Measurements from ENCODE around the gene CX3CR1.

DNA sequence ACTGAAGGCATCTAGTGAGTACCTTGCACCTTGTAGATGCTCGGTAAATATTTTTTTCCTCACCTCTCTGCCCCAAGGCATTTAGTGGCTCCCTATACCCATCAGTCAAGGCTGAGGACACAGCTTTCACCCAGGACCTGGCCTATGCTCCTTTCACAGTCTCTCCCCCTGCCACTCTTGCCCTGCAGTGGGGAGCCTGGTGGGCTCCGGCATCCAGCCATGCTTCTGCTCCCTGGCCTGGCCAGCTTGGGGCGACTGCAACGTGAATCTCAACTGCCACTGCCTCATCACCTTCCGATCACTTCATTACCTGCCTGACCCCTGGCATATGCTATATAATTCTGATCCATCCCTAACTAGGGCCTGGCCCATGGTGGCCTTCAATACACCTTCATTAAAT, 735 bp upstream of the CX3CR1 start:
- TF ChIP-seq, protein P1, sequence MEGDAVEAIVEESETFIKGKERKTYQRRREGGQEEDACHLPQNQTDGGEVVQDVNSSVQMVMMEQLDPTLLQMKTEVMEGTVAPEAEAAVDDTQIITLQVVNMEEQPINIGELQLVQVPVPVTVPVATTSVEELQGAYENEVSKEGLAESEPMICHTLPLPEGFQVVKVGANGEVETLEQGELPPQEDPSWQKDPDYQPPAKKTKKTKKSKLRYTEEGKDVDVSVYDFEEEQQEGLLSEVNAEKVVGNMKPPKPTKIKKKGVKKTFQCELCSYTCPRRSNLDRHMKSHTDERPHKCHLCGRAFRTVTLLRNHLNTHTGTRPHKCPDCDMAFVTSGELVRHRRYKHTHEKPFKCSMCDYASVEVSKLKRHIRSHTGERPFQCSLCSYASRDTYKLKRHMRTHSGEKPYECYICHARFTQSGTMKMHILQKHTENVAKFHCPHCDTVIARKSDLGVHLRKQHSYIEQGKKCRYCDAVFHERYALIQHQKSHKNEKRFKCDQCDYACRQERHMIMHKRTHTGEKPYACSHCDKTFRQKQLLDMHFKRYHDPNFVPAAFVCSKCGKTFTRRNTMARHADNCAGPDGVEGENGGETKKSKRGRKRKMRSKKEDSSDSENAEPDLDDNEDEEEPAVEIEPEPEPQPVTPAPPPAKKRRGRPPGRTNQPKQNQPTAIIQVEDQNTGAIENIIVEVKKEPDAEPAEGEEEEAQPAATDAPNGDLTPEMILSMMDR (conservative IDR thresholded peaks at IDR 0.05; ENCODE audit: low read depth, low read length) = no peak
- TF ChIP-seq EZH2 (IDR thresholded peaks at IDR 0.05; ENCODE audit: low read length, unreplicated experiment) = no peak
